Activated CD8-positive, alpha-beta T cell treated with anti-CD3 and anti-CD28 coated beads, Interleukin-2, amount 10 ng/mL, durations not matched to agents 7 days and 5 days (primary cell): ENCODE results near the gene SLC37A2. TPM values are rescaled to one million over a fixed set of nuclear protein-coding genes. Genes with fewer than 3 reads are reported as not detected.
"Not testable (repeated sequence)": the region's sequence is repeated elsewhere in the genome, so short reads cannot be mapped to it uniquely, and the experiment has no call there.

Experiments used
- ATAC-seq: fragments of 150-1000 bp; cut with Tn5 transposase; one replicate; pipeline ENCODE4 v1.10.0; 2021; ENCODE audit warnings: moderate library complexity
- CTCF ChIA-PET: fragments of 350-600 bp; sonication (Branson Sonifier 250); formaldehyde crosslinking; loops from one replicate; lab custom pipeline; 2021; ENCODE audit warnings: antibody characterized with exemption; lab: Charles Lee
- POLR2A ChIA-PET: fragments of 350-600 bp; sonication (Branson Sonifier 250); formaldehyde crosslinking; loops from one replicate; lab custom pipeline; 2021; ENCODE audit warnings: antibody characterized with exemption; lab: Charles Lee
- DNase-seq: peaks from one replicate; pipeline ENCODE4 v3.0.0-alpha.2; 2020
- H3K27ac Mint-ChIP-seq: one replicate; pipeline ENCODE4 v1.8.0; 2021; ENCODE audit warnings: mild to moderate bottlenecking, mixed read lengths
- H3K27me3 Mint-ChIP-seq: one replicate; pipeline ENCODE4 v1.8.0; 2021; ENCODE audit warnings: low read depth, mixed read lengths
- H3K36me3 Mint-ChIP-seq: one replicate; pipeline ENCODE4 v1.8.0; 2021; ENCODE audit warnings: low read depth, mixed read lengths
- H3K4me1 Mint-ChIP-seq: one replicate; pipeline ENCODE4 v1.8.0; 2021; ENCODE audit warnings: low read depth, mixed read lengths
- H3K4me3 Mint-ChIP-seq: one replicate; pipeline ENCODE4 v1.8.0; 2021; ENCODE audit warnings: mild to moderate bottlenecking, mixed read lengths
- H3K9me3 Mint-ChIP-seq: one replicate; pipeline ENCODE4 v1.8.0; 2022; ENCODE audit warnings: mixed read lengths; ENCODE audit not compliant: insufficient read depth
- total RNA-seq, 2 experiments: library from RNA; stranded (reverse); gene quantifications; one replicate each; pipeline ENCODE4 v1.2.3, GENCODE V29; 2021

Gene SLC37A2
- under 1 TPM; 0.61 to 0.68 TPM for total RNA-seq

DNA sequence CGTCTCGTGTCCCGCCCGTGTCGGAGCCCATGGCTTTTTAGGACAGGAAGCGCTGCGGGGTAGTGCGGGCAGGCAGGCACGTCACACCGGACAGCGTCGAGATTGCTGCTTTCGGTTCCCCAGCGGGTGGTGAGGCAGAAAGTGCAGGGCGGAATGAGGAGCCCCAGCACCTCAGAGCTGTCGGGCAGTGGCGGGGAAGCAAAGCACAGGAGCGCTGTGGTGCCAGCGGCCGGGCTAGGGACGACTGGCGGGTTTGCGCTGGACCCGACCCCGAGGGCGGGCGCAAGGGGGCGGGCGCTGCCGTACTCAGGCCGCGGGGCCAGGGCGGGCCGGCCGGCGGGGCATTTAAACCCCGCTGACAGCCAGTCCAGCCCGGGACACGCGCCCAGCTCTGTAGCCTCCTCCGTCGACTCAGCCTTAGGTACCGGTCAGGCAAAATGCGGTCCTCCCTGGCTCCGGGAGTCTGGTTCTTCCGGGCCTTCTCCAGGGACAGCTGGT lies at the start of gene SLC37A2:
Gene SLC37A2, plus strand, starts transcription at position 375 of the 498 bp plus-strand sequence. Its CDS starts 63 bp downstream, at position 438.
- Mint-ChIP-seq H3K27me3 (peaks cover 46% of the 10 kb centered on the region), H3K9me3 (no peaks in the 10 kb centered on the region), H3K27ac (peak within 1 kb of the TSS; percentile 75), H3K36me3 (no peaks in the 10 kb centered on the region), H3K4me3 (peak within 1 kb of the TSS; percentile 76), H3K4me1 (peaks cover 12% of the 10 kb centered on the region)
- ChIA-PET POLR2A (interaction anchor here (0.5 kb wide), 2 partner anchors 20 to 145 kb away, joined by 3 read pairs; no protein-coding TSS in a partner anchor), CTCF (interaction anchor here (1.1 to 1.3 kb wide), 3 partner anchors 15 to 79 kb away, joined by 3 to 5 read pairs (median 3); no protein-coding TSS in a partner anchor)
- ATAC-seq (peak; percentile 88), DNase-seq (peak; percentile 71)

DNA sequence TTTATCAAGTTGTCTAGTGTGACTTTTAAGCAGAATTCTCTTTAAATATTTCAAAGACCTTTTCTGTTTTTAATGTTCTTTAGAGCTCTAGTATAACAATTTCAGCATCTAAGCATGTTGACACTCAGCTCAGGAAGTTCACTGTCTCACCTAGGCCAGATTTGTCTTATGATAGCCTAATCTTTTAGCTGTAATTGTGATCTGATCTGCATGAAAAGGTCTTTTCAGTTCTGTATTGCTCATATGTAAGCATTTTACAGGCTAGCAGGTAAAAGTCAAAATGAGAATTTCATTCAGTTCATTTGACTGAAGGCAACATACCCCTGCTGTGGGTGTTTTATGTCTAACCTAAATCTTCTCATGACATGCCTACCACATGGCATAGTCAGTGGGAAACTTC lies 46.7 kb upstream of the SLC37A2 start:
- Mint-ChIP-seq H3K36me3 (no peaks in the 10 kb centered on the region), H3K9me3 (no peaks in the 10 kb centered on the region), H3K27me3 (no peaks in the 10 kb centered on the region), H3K4me1 (no peaks in the 10 kb centered on the region), H3K27ac (no peak overlapping the region), H3K4me3 (no peak overlapping the region)
- ChIA-PET POLR2A (no interaction called here), CTCF (no interaction called here)
- no peak for DNase-seq
- no peak for ATAC-seq

DNA sequence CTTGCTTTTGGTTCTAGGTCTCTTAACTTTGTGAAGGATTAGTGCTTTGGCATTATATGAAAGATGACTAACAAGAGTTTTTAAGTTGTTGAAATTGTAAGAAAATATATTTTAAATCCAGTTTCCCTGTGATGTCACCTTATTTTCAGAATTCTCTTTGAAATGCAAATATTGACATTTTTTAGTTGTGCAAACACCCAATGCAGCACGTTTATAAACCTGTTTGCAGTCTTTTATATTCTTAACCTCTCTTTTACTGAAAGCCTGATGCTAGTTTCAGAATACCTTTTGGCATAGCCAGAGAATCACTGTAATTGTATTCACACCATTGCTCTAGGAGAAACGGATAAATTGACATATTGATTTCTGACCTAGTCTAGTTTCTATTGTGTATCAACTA lies 42.8 kb upstream of the SLC37A2 start:
- no peak overlapping the region for H3K27ac Mint-ChIP-seq
- H3K4me3 Mint-ChIP-seq: no peak overlapping the region
- CTCF ChIA-PET: no interaction called here
- POLR2A ChIA-PET: no interaction called here
- H3K36me3 Mint-ChIP-seq: no peaks in the 10 kb centered on the region
- DNase-seq (no peak), ATAC-seq (no peak)
- no peaks in the 10 kb centered on the region for H3K27me3 Mint-ChIP-seq
- H3K9me3 Mint-ChIP-seq: no peaks in the 10 kb centered on the region
- H3K4me1 Mint-ChIP-seq: no peaks in the 10 kb centered on the region

DNA sequence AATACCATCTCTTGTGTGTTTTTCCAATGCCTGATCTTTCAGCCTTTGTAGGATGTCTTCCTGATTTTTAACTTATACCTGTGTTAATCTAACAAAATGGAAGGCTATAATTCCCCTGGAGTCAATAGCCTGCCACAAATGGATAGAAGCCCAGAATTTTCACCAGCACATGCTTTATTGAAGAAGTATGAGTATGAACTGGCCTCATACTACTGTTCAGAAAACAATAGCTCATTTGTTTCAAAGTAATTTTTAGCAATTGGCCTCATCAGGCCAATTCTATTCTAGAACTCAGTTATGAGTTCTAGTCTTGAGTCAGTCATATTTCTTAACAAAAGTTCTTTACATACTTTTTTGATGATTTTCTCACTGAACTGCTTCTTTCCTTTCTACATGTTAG lies 40.6 kb upstream of the SLC37A2 start:
- DNase-seq (no peak), ATAC-seq (no peak)
- Mint-ChIP-seq H3K9me3 (no peaks in the 10 kb centered on the region), H3K36me3 (peaks cover 2% of the 10 kb centered on the region), H3K27ac (no peak overlapping the region), H3K27me3 (no peaks in the 10 kb centered on the region), H3K4me3 (no peak overlapping the region), H3K4me1 (no peaks in the 10 kb centered on the region)
- CTCF ChIA-PET: no interaction called here
- POLR2A ChIA-PET: no interaction called here

DNA sequence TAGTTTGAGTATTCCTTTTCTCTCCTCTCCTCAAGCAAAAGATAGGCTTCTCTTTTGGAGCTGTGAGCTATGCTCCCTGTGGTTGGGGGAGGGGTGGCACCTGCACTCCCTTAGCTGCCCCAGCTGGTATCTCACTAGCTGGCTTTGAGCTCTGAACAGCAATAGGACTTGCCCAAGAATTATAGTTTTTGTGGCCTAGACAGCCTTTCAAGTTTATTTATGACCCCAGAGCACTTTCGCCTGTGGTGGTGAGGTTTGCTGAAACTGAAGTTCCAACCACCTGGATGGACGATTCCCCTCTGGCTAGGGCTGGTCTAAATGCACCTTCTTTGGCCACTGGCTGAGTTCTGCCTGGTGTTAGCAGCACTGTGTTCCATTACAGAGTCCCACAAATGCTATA lies 37.1 kb upstream of the SLC37A2 start:
- Mint-ChIP-seq H3K27me3 (no peaks in the 10 kb centered on the region), H3K36me3 (peaks cover 6% of the 10 kb centered on the region), H3K4me3 (no peak overlapping the region), H3K9me3 (no peaks in the 10 kb centered on the region), H3K27ac (no peak overlapping the region), H3K4me1 (no peaks in the 10 kb centered on the region)
- POLR2A ChIA-PET: no interaction called here
- DNase-seq: no peak
- CTCF ChIA-PET: no interaction called here
- no peak for ATAC-seq

DNA sequence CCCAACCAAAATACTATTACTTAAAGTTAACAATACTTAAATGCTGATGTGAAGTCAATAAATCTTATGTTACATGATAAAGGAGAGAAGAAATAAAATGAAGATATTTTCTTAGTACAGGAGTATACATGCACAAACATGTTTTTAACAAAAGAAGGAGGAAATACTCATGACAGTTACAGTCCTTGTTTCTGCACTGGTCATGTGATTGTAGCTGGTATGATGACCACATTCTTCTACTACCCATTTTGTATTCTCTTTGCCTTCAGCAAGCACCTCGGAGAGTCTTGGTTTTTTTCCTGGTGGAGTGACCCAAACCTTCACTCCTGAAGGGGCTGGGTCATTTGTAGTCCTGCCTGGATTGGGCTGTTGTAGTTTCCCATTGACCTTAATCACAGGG lies 33.7 kb upstream of the SLC37A2 start:
- H3K4me1 Mint-ChIP-seq, DNase-seq, H3K27me3 Mint-ChIP-seq, CTCF ChIA-PET, H3K27ac Mint-ChIP-seq, H3K4me3 Mint-ChIP-seq, POLR2A ChIA-PET, ATAC-seq, H3K9me3 Mint-ChIP-seq: not testable (repeated sequence)
- H3K36me3 Mint-ChIP-seq: peaks cover 24% of the 10 kb centered on the region

DNA sequence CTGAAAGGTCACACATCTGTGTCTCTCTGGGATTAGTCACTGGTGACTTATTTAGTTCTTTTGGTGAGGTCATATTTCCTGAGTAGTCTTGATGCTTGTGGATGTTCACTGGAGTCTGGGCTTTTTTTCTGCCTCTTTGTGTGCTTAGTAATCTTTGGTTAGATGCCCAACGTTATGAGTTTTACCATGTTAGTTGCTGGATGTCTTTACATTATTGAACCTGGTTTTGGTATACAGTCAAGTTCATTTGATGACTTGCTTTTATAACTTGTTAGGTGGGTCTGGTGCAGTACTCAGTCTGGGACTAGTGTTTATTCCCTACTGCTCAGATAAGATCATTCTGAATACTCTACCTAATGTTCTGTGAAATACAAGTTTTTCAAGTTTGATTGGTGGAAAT lies 26.2 kb upstream of the SLC37A2 start:
- Mint-ChIP-seq H3K36me3 (peaks cover 41% of the 10 kb centered on the region), H3K27ac (no peak overlapping the region), H3K4me3 (no peak overlapping the region), H3K4me1 (peaks cover 7% of the 10 kb centered on the region), H3K9me3 (peaks cover 11% of the 10 kb centered on the region), H3K27me3 (no peaks in the 10 kb centered on the region)
- ChIA-PET POLR2A (no interaction called here), CTCF (no interaction called here)
- ATAC-seq (no peak), DNase-seq (no peak)

DNA sequence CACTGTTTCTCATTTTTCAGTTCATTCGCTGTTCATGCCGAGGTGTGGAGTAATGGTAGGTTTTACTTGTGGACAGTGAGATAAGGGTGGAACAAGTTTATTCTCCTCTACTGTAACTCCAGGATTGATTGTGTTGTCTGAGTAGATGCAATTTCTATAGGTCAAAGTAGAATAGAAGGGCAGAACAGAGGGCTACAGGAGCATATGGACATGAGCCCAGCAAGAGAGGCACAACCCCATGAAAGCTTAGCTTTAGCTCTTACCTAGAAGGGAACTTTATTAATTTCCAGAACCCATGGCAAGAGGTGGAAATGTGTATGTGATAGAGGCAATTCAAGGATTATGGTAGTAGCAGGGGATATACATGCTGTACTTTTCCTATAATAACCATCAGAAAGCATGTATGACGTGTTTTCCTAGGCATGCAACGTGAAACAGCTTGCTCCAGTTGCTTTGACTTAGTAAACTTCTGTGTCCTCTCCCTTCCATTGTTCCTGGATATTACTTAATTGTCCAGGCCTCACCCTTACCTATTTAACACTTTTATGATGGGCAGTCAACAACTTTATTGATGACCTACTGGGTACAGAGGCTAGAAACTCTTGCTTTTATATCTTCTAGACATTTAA lies 13.8 kb upstream of the SLC37A2 start:
- ATAC-seq (no peak), DNase-seq (no peak)
- POLR2A ChIA-PET: no interaction called here
- no peaks in the 10 kb centered on the region for H3K9me3 Mint-ChIP-seq
- no peak overlapping the region for H3K27ac Mint-ChIP-seq
- H3K4me3 Mint-ChIP-seq: no peak overlapping the region
- peaks cover 10% of the 10 kb centered on the region for H3K4me1 Mint-ChIP-seq
- peaks cover 4% of the 10 kb centered on the region for H3K36me3 Mint-ChIP-seq
- peaks cover under 1% of the 10 kb centered on the region for H3K27me3 Mint-ChIP-seq
- CTCF ChIA-PET: no interaction called here

DNA sequence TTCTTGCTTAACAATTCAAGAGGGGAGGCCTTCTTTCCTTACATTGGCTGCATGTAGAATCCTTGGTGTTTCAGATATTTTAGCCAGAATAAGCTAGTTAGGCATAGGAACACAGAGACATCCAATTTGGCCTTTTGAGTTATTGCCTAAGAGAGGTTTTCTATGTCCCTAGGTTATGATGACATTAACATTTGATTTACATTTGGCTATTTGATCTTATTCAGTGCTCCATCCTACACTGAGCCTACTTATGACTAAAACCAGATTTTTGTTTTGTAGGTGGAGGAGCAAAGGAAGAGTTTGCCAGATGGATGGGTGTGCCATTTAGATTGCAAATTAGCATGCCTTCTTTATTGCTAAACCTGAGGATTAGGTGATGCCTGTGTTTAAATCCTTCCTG lies 11.1 kb upstream of the SLC37A2 start:
- Mint-ChIP-seq H3K4me3 (no peak overlapping the region), H3K4me1 (peaks cover 10% of the 10 kb centered on the region), H3K9me3 (no peaks in the 10 kb centered on the region), H3K27ac (no peak overlapping the region), H3K27me3 (peaks cover 2% of the 10 kb centered on the region), H3K36me3 (no peaks in the 10 kb centered on the region)
- POLR2A ChIA-PET: no interaction called here
- CTCF ChIA-PET: no interaction called here
- no peak for DNase-seq
- ATAC-seq: no peak

DNA sequence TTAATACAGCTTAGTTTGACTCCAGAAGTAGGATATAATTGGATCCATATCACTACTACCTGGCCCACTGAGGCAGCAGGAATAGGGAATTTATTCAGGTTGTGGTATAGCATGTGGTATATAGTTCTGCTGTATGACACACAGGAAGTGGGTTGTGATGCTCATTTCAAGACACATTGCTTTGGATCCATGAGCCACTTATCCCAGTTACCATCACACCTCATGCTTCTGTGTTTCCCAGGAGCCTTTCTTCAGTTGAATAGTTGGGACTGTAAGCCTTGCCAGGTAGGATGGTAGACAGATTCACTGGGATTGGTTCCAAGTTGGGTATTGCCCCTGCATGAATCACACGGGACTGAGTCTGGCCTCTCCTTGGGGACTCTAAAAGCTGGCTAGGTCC lies 9.9 kb upstream of the SLC37A2 start:
- ATAC-seq: no peak

DNA sequence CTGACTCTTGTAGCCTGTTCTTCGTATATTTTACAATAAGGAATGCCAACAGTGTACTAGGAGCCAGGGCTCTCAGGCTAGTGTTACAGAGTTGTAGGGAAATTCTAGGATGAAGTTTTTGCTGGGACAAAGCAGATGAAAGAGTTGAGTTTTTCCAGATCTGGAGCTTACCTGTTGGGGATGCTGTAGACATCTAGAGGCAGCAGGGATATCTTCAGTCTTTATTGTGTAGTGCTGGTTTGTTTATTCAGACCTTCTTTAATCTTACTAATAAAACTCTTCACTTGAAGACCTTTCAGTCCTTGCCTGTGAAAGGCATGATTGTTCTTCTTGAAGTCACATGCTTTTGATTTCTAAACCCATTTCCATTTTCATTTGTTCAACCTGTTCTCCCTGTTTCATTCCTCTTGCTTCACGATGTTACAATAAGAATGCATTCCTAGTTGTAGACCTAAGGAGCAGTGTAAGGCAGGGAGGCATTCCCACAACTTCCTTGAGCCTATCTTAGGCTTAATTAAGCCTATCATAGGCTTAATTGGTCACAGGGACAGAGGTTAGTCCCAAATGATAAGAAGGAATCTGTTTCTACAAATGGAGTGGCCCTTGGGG lies 7.9 kb upstream of the SLC37A2 start:
- DNase-seq: no peak
- Mint-ChIP-seq H3K27me3 (peaks cover 10% of the 10 kb centered on the region), H3K36me3 (no peaks in the 10 kb centered on the region), H3K4me1 (peaks cover 10% of the 10 kb centered on the region), H3K27ac (no peak overlapping the region), H3K4me3 (no peak overlapping the region), H3K9me3 (no peaks in the 10 kb centered on the region)
- CTCF ChIA-PET: no interaction called here
- POLR2A ChIA-PET: no interaction called here
- no peak for ATAC-seq

More for the DNA sequence above, 9.9 kb upstream of the SLC37A2 start:
- Mint-ChIP-seq H3K27ac (no peak overlapping the region), H3K9me3 (no peaks in the 10 kb centered on the region), H3K27me3 (peaks cover 3% of the 10 kb centered on the region), H3K4me3 (no peak overlapping the region), H3K36me3 (no peaks in the 10 kb centered on the region), H3K4me1 (peaks cover 10% of the 10 kb centered on the region)
- ChIA-PET POLR2A (no interaction called here), CTCF (no interaction called here)
- DNase-seq: no peak

DNA sequence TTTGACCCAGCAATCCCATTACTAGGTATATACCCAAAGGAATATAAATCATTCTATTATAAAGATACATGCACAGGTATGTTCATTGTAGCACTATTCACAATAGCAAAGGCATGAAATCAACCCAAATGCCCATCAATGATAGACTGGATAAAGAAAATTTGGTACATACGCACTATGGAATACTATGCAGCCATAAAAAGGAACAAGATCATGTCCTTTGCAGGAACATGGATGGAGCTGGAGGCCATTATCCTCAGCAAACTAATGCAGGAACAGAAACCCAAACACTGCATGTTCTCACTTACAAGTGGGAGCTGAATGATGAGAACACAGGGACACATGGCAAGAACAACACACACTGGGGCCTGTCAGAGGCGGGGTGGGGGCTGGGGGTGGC lies 7.0 kb upstream of the SLC37A2 start:
- H3K4me3 Mint-ChIP-seq, H3K4me1 Mint-ChIP-seq, H3K27ac Mint-ChIP-seq, H3K36me3 Mint-ChIP-seq, POLR2A ChIA-PET, CTCF ChIA-PET, H3K9me3 Mint-ChIP-seq, ATAC-seq, DNase-seq: not testable (repeated sequence)
- peaks cover 17% of the 10 kb centered on the region for H3K27me3 Mint-ChIP-seq
